ENCODE measurements around the gene PDGFC. TPM values are rescaled to one million over a fixed set of nuclear protein-coding genes. Genes with fewer than 3 reads are reported as not detected.

The PDGFC gene
- total RNA-seq, 1 experiment from 2014 or later, result 4.5 TPM

- Histone ChIP-seq H2AFZ (ENCODE audit: low read length) (no peak overlapping the region), H3T11ph (ENCODE audit: low read length) (no peak overlapping the region), H4K91ac (ENCODE audit: insufficient read length, low read depth, low read length) (no peak overlapping the region), H3K4me2 (ENCODE audit: insufficient read depth, insufficient read length, low read length) (no peak overlapping the region), H2BK20ac (ENCODE audit: low read depth, low read length, poor library complexity, severe bottlenecking) (no peak overlapping the region), H3K27ac (ENCODE audit: insufficient read length, low read depth, low read length) (no peak overlapping the region), H2BK120ac (ENCODE audit: low read depth, low read length, poor library complexity, severe bottlenecking) (no peak overlapping the region), H3K9me3 (ENCODE audit: control insufficient read depth, low read depth, low read length) (no peaks in the 10 kb centered on the region), H2AK5ac (ENCODE audit: insufficient read length, low read length) (no peak overlapping the region), H4K20me1 (ENCODE audit: control insufficient read depth, insufficient read depth, insufficient read length) (no peaks in the 10 kb centered on the region), H3K18ac (ENCODE audit: insufficient read length, low read depth, low read length) (no peak overlapping the region), H4K5ac (ENCODE audit: insufficient read length, low read depth, low read length) (no peak overlapping the region), H3K23ac (ENCODE audit: insufficient read length, low read depth, low read length) (no peak overlapping the region), H3K56ac (ENCODE audit: insufficient read length, low read depth, low read length) (no peak overlapping the region), H3K14ac (ENCODE audit: insufficient read depth, low read length) (no peak overlapping the region), H3K79me1 (ENCODE audit: insufficient read depth, low read depth, low read length, poor library complexity, severe bottlenecking) (no peaks in the 10 kb centered on the region), H4K8ac (replicated peaks; ENCODE audit: insufficient read length, low read depth, low read length) (no peak overlapping the region), H2BK15ac (ENCODE audit: low read depth, low read length) (no peak overlapping the region), H3K23me2 (ENCODE audit: insufficient read length, low read depth, low read length, poor library complexity, severe bottlenecking) (no peaks in the 10 kb centered on the region), H3K9ac (ENCODE audit: extremely low read depth, insufficient read length, low read length) (no peak overlapping the region), H3K79me2 (ENCODE audit: insufficient read depth, low read length) (no peaks in the 10 kb centered on the region), H2BK12ac (ENCODE audit: insufficient read length, low read depth, low read length) (no peak overlapping the region), H3K4ac (ENCODE audit: low read depth, low read length) (no peak overlapping the region), H2BK5ac (ENCODE audit: insufficient read length, low read length) (no peak overlapping the region), H3K4me1 (ENCODE audit: insufficient read depth, low read length) (no peaks in the 10 kb centered on the region), H3K27me3 (ENCODE audit: insufficient read depth, low read length) (no peaks in the 10 kb centered on the region)
- no CpG with 5 or more reads among the region's 2 CpGs for WGBS (ENCODE audit: extremely low coverage, insufficient read length, low lambda C conversion rate)
- Mint-ChIP-seq H3K27me3 (ENCODE audit: low read depth) (no peaks in the 10 kb centered on the region), H3K4me1 (peaks cover 0 to 12% of the 10 kb centered on the region in 2 experiments; a peak in 1 of 4 replicates), H3K9me3 (no peaks in the 10 kb centered on the region), H3K4me3 (no peak overlapping the region), H3K27ac (no peak overlapping the region), H3K36me3 (ENCODE audit: insufficient read depth in 1 of 3, low read depth in 3 of 3) (no peaks in the 10 kb centered on the region)
- DNase-seq, result no peak
- no peak for TF ChIP-seq CTCF (conservative IDR thresholded peaks at IDR 0.05)
These were observed 65.3 kb downstream of the PDGFC start for GRCh38 chr4:156906325-156906724.
